Measurements from ENCODE around the gene LDLRAD4.
"Not testable (repeated sequence)": the region's sequence is repeated elsewhere in the genome, so short reads cannot be mapped to it uniquely, and the experiment has no call there.

The LDLRAD4 gene

DNA sequence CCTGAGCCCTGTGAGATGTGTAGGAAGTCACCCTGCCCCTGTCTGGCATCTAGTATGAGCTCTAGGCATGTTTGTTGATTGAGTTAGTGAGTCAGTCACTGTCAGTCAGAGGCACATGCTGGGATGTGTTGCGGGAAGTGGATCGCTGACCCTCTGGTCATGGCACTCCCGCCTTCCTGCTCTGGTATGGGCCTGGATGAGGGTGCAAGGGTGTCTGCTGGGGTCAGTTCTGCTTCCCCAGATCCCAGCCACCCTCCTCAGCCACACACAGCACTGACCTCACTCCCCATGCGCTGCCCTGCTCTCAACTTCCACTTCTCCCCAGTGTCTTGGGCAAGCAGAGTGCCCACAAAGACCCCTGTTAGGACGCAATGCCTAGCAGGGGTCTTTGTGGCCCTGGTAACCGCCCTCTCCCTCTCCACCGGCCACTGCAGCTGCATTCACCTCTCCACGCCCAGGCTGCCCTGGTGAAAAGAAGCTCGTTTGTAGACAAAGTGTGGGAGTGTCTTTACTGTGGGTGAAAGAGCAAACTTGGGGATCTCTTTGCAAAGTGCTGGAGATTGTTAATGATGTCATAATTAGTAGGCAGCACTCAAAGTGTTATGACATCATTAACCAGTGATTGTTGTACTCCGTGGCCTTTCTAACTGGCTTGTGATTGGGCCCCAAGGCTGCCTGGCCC lies 252.1 kb downstream of the LDLRAD4 start:
- DNase-seq (ENCODE audit: low spot score) = no peak

DNA sequence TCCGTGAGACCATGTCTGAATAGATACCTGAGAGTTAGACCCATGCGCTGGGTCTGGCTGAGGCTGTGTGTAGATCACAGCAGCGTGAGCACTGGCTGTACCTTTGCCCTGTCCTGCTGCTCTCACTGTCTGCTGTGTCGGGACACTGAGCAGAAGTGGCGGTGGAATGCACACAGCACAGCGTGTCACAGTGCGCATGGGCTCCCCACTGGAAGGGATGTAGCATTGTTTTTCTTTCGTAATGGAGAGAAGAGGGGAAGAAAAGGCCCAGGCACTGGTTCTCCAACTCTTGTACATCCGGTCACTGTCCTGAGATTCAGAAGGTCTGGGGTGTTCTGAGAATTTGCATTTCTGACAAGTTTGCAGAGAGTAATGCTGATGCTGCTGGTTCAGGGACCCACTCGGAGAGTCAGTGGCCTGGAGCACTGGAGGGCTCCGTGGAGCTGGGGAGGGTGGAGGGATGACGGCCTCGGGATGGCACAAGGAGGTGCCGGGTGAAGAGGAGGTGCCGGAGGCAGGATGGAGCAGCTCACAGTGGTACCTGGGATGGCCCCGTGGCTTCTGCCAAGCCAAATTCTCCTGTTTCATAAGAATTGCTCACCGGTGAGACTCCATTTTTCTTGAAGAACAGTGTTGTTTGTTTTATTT lies 252.8 kb downstream of the LDLRAD4 start:
- DNase-seq (ENCODE audit: low spot score) = no peak

DNA sequence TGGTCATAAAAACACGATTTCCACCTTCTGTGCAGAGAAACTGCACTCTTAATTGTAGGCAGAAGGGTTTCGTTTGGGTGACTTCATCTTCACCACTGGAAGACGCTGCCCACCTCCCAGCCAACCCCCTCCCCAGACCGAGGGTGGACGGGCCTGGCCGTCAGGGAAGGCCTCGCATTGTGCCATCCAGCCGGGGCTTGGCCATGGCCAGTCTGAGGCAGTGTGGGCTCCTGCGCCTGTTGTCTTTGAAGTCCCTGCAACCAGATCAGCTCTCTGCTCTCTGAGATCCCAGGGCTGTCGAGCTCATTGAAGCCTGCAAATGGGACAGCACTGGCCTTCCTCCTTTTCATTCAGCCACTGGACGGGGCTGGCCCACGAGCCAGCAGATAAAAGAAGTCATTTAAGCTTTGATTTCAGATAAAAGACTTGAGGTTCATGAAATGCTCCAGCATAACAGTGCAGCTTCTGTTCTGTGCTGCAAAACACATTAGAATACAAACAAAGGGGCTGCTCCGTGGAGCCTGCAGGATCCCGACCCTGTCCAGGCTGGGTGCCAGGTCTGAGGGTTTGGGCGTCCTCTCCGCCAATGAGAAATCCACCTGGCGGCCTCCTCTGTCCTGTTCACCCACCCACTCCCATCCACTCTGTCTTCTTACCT lies 253.5 kb downstream of the LDLRAD4 start:
- DNase-seq (ENCODE audit: low spot score) = no peak

DNA sequence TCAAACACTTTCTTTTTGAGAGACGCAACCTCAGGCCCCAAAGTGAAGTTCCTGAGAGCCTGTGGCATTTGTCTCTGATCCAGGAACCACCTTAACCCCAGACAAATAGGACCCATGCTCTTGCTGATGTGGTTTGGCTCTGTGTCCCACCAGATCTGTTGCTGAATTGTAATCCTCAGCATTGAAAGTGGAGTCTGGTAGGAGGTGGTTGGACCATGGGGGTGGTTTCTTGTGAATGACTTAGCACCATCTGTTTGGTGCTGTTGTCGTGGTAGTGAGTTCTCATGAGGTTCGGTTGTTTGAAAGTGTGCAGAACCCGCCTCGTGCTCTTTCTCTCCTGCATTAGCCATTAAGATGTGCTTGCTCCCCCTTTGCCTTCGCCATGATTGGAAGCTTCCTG lies 255.2 kb downstream of the LDLRAD4 start:
- DNase-seq (ENCODE audit: low spot score) = no peak

DNA sequence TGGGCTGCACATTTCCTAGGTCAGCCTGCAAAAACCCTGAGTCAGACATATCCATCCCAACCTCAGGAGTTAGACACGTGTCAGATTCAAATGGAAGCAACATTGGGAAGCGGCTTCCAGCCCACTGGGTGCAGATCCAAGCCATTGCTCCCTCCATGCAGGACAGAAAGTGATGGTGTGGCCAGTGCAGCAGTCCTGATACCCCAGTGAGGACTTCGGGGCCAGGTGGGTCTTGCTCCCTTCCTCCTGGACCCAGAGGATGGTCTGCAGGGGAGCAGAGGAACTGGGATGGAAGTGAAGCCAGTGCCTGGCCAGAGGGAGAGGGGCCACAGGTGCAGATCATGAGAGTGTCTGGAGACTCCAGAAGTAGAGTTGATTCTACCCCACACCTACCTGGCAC lies 255.8 kb downstream of the LDLRAD4 start:
- DNase-seq (ENCODE audit: low spot score) = no peak

DNA sequence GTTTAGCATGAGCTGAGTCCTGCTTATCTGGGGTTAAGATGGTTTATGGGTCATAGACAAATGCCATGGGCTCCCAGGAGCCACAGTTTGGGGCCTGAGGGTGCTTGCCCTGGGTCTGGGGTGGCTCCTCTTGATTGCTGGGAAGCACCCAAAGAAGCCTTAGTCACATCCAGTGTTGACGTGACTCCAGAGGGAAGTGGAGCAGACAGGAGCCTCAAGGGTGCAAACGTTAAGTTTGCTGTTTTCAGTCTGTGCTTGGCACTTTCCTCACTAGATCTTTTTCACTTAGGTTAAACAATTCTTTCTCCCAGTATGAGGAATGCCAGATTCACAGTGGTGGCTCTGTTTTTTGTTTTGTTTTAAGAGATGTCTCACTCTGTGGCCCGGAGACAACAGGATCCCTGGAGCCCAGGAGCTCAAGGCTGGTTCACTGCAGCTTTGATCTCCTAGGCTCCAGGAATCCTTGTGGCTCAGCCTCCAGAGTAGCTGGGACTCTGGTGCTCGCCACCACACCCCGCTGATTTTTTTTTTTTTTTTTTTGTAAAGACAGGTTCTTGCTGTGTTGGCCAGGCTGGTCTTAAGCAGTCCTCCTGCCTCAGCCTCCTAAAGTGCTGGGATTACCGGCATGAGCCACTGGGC lies 256.5 kb downstream of the LDLRAD4 start:
- no peak for DNase-seq (ENCODE audit: low spot score)

DNA sequence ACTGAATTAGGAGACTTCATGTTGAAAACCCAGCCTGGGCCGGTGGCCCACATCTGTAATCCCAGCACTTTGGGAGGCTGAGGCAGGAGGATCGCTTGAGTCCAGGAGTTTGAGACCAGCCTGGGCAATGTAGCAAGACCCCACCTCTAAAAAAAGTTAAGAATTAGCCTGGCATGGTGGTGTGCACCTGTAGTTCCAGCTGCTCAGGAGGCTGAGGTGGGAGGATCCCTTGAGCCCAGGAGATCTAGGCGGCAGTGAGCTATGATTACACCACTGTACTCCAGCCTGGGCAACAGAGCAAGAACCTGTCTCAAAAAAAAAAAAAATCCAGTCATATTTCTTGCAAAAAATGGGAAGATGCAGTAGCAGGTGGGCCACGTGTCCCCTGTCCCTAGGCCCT lies 257.8 kb downstream of the LDLRAD4 start:
- not testable (repeated sequence) for DNase-seq (ENCODE audit: low spot score)

DNA sequence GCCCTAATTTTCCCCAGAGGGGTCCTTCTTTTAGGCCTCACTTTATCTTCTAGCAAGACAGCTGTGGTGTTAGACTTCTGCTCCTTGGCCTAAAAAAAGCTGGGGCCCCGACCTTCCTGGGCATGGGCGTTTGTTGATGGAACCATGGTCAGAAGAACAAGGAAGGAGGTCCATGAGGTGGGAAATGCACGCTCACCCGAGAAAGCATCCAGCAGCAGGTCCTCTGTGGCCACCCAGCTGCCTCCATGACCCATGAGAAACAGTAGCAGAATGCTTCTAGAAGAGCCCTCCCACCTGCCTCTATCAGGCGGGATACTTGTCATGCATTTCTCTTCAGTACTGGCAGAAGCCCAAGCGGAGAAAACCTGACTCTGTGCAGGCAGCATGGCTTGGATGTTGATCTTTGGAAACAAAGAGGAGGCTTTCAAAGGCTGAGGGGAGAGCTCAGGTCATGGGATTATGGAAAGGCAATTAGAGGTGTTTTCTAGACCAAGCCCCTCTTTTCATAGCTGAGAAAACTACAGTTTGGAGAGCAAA lies 258.7 kb downstream of the LDLRAD4 start:
- no peak for DNase-seq (ENCODE audit: low spot score)

DNA sequence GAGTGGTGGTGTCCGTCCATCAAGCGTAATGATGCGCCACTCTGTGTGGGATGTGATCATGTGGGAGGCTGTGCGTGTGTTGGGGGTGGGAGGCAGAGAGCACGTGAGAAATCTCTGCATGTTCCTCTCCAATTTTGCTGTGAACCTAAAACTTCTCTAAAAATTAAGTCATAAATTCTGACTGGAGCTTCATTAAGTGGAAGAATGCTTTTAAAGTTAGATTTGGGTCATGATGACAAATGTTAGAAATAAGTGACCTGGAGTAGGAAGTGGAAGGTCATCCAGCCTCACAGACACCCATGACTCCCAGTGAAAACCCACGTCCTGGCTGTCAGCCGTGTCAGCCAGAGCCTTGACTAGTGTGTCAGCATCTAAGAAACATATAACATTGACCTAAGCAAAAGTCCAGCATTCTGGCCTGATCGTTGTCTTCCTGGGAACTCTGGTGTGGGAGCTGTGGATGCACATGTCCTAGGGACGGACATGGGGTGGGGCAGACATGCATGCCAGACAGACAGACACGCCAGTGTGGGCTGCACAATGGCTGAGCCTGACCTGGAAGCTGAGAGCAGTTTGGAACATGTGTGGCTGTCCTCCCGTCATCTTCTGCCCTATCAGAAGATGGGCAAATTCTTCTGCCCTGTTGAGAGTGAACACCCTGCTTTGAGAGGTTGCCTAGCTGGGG lies 262.2 kb downstream of the LDLRAD4 start:
- DNase-seq (ENCODE audit: low spot score) = no peak

DNA sequence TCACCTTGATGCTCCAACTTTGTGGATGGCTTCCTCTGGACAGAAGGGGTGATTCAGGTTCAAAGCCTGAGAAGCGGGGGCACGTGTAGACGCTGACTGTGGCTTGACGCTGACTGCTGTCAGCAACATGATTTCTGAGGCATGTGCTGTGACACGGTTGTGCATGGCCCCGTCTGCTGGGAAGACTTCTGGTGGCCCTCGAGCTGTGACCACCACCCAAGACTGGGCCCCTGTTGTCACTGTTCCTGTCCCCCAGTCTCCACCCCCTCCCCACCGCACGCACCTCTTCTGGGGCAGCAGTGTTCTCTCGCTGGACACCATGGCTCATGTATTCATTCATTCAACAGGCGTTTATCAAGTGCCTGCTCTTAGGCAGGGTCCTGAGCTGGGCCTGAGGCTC lies 262.8 kb downstream of the LDLRAD4 start:
- no peak for DNase-seq (ENCODE audit: low spot score)

DNA sequence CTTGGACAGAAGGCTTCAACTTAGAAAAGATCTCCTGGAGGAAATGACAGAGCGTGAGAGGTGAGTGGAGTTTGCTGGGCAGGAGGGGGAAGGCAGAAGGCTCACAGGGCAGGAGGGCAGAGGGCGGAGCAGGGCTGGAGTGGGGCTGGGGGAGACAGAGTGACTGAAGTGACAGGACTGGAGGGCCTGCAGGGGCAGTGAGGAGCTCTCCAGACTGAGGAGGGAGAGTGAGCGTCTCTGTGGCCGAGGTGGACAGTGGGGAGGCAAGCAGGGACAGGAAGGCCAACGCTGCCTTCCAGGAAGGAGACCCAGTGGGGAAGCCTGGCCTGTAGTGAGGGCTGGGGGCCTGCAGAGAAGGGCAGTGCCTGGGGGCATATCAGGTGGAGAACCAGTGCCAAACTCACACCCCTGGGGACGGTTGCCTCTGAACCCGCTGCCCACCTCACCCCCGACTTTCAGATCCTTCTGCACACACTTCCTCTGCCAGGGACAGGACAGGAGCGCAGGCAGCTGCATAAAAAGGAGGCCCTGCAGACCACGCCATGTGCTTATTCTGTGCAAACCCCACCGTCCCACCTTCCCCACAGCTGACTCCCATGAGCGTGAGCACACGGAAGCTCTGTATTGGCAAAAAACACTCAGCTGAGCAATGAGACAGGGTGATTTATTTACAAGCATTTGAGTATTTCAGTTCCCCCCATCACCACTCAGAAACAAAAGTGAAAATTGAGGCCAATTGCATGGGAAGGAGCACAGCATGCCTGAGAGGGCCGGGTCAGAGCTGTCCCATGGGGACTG lies 263.5 kb downstream of the LDLRAD4 start:
- DNase-seq (ENCODE audit: low spot score) = no peak

DNA sequence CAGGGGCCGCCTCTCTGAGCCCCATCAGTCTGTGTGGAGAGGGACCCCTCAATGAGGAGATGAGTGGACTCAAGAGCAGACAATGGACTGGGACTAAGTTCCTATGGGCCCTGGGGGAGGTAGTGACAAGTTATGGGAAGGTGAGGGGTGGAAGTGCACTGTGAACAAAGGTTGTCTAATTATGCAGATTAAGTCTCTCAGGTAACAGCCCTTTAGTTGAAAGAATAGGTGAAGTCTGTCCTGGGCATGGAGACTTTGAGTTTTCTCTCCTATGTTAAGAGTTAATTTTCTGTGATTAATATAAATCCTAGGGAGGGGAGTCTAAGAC lies 264.0 kb downstream of the LDLRAD4 start:
- DNase-seq (ENCODE audit: low spot score) = no peak

DNA sequence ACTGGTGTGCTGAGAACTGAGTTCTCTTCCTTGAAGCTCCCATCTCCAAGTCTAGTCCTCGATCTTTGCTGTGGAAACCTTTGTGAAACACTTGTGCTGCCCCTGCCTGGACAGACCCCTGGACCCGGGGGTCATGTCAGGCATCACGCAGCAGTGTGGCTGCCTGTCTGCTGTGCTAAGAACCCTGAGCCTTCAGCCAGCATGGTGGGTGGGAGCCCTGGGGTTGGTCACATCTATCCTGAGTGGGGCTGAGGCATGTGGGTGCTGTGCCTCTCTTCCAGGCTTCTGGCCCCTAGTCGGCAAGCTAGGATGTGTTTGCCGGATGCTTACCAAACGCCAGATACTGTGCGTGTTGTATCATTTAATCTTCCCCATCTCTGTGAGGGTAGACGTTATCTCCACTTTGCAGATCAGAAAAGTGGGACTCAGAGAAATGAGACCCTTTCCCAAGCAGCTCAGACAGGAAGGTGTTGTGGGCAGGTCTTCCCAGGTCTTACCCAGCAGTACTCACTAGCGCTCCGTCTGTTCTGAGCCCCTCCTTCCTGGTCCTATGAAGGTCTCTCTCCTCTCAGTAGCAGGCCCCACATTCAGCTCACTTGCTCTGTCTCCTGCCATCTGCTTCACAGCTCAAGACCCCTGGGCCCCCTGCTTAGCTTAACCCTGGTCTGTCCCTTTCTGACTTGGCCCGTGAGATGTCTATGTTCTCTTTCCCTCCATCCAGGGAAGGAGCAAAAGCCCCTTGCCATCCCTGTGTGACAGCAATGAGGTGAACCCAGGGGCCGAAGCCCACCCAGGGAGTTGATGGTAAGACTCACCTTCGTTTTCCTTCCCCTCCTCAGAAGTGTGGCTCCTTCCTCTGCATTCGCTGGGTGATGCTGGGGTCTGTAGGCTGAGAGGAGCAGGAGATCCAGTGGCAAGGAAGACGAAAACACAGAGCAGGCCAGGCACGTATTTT lies 265.0 kb downstream of the LDLRAD4 start:
- DNase-seq (ENCODE audit: low spot score) = no peak

DNA sequence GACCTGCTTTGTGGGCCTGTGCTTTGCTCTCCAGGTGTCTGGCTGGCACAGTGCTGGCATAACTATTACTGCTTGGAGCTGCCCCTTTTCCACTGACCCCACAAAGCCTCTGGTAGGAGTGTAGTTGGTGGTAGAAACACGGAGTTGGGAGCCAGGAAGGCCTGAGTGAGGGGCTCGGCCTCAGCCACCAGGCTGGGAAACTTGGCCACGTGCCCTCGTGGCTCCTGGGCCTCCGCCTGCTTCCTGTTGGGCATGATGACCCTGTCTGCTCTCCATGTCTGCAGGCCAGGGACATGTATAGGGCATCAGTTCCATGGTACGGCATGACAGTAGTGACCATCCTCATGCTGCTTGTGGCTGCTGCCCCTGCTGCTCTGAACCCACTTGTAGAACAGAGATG lies 266.6 kb downstream of the LDLRAD4 start:
- no peak for DNase-seq (ENCODE audit: low spot score)

DNA sequence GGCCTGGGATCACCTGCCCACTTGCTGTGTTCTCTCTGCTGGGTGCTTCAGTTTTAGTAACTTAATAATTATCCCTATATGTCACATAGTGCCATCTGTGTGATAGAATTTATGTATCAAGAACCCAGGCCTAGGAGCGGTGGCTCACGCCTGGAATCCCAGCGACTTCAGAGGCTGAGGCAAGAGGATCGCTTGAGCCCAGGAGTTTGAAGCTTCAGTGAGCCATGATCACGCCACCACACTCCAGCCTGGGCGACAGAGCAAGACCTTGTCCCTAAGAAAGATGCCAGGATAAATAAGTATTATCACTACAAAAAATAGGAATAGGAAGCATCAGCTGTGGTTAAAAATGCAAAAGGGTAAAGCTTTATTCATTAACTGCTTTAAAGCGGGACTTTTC lies 267.0 kb downstream of the LDLRAD4 start:
- DNase-seq (ENCODE audit: low spot score) = no peak

DNA sequence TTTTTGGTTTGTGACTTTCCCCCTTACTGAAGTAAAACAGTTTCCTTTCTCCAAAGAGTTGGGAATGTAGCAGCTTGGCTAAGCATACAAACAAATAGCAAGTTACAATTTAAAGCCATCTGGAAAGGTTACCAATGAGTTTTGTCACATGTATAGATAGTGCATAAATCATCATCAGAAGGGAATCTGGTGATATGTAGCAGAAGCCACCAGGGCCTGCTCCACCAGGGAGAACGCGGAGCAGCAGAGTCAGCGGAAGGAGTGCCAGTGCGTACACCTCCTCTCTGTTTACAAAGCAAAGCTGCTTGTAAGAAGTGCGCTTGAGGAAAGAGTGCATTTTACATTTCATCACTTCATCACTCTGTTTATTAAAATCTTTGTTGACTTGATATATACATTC lies 267.7 kb downstream of the LDLRAD4 start:
- no peak for DNase-seq (ENCODE audit: low spot score)

DNA sequence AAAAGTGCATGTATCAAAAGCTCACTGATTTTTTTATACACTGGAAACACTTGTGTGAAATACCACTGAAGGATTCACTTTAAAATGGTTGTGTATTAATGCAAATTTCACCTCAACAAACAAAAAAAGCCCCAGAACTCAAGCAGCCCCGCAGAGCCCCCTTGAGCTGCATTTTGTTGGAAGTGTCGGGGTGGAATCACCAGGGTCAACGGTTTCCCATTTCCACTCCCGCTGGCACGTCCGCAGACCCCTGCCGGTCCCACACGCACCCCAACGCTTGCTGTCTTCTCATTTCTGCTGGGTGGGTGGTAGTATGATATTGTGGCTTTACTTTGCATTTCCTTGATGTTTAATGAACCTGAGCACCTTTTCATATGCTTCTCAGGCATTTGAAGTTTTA lies 268.1 kb downstream of the LDLRAD4 start:
- no peak for DNase-seq (ENCODE audit: low spot score)

DNA sequence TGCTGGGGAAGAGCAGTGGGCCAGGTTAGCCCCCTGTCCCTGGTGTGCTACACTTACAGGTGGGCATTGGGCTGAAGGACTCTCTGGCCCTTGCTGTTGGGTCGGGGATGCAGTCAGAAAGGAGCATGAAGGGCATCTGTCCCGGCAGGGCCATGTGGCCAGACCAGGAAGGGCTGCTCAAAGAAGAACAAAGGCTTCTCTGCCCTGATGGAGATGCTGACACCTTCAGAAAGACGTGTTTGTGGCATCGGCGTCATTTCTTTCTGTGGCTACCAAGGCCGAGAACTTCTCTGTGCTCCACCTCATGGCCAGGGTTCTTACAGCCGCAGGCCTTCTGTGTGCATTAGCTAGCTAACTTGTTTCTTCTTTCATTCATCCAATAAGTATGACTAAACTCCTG lies 268.7 kb downstream of the LDLRAD4 start:
- no peak for DNase-seq (ENCODE audit: low spot score)

DNA sequence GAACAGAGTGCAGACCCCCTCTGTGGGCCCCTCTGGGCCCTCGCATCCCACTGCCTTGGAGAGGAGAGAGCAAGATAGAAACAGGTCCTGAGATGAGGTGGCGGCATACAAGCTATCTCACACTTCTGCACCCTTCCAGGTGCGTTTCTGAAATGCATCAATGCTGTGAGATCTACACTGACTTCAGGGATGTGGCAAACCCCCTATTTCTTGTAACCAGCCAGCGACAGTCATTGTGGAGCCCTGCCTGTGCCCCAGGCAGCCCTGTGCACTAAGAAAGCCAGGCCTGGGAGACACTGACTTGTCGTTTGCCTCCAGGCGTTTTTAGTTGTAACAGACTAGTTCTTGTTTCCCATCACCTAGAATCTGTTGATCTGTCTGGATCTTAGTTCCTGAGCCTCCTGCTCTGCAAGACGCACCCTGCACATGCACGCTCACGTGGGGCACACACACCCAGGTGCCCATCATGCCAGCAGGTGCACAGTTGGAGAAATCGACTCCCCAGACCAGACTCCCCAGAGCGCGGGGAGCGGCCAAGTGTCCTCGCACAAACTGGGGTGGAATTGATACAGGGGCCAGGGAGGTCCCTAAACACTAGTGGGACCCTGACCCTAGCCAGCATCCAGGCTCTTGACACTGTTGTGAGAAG lies 269.8 kb downstream of the LDLRAD4 start:
- no peak for DNase-seq (ENCODE audit: low spot score)

DNA sequence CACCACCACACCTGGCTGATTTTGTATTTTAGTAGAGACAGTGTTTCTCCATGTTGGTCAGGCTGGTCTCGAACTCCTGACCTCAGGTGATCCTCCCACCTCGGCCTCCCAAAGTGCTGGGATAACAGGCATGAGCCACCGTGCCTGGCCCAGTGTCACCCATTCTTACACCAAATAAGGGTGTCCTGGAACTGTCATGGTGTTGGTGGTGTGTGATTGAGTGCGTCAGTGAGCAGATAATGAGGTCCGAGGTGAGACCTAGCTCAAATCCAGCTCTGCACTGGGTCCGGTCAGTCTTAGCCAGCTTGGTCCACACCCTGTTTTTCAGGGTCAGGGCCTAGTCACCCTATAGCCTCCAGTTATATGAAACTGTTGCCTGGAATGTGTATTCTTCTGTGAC lies 270.7 kb downstream of the LDLRAD4 start:
- DNase-seq (ENCODE audit: low spot score) = not testable (repeated sequence)

All from germinal center (tissue), 1 donor.